HG03469 (cell line): ENCODE data around the gene FTH1.

Experiments used
- ATAC-seq: cut with Tn5 transposase; IDR thresholded peaks from one replicate; pipeline ENCODE4 v1.9.1; 2021; ENCODE audit warnings: mild to moderate bottlenecking, moderate library complexity, moderate number of reproducible peaks; ENCODE audit not compliant: unreplicated experiment

The FTH1 gene

GRCh38 chr11:61918251-61918937 is 49.0 kb downstream of the FTH1 start:
- ATAC-seq, result no peak

- ATAC-seq, result no peak
Observed at GRCh38 chr11:61917334-61918109, 49.9 kb downstream of the FTH1 start, which contains the start of gene RAB3IL1. TSS of gene RAB3IL1 (minus strand) at chr11:61917566. CDS start at chr11:61917367, 199 bp downstream.

DNA sequence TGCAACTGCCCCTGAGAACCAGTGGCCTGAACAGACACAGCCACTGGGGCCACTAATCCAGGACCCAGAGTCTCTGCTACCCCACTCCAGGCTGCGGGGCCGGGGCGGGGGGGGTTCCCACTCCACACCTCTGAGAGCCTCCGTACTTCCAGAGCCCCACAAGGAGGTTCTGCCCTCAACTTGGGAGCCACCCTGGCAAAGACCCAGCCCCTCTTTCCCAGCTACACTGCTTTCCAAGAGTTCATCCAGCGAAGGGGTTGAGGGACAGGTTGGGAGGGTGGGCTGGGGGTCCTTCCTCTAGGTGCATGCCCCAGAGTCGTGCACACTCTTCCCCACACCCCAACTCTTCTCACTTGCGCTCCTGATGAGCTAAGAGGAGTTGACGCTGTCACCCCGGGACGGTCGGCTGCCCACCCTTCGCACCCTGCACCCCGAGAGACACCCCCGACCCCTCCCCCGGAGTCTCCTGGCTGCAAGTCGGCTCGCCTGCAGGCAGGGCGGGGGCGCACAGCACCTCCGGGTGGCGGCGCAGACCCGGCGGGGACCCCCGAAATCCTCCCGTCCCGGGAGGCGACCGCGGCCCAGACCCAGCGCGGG is 50.6 kb downstream of the FTH1 start:
- no peak for ATAC-seq

- no peak for ATAC-seq
Observed at GRCh38 chr11:61914471-61915171, 52.8 kb downstream of the FTH1 start.
